Lung (tissue), 12 donors: ENCODE data around the gene MTO1. TPM values are rescaled to one million over a fixed set of nuclear protein-coding genes. Genes with fewer than 3 reads are reported as not detected.

ENCODE experiments used
- ATAC-seq: fragments of 200-7000 bp; cut with Tn5 transposase; one replicate; pipeline ENCODE4 v1.9.1; 2020; ENCODE audit warnings: moderate number of reproducible peaks; ENCODE audit not compliant: insufficient read depth, low FRiP score
- DNase-seq, 3 donors: peaks; one replicate each; pipeline ENCODE4 v3.0.0-alpha.2; 2013 to 2017
- H3K27ac ChIP-seq, 2 donors: one replicate each; pipeline ENCODE4 v1.5.1; 2013; ENCODE audit warnings: mild to moderate bottlenecking in 2 of 2, moderate library complexity in 2 of 2, control low read depth in 1 of 2, inconsistent platforms in 1 of 2, low read depth in 1 of 2, low read length in 1 of 2
- H3K27me3 ChIP-seq, 3 donors: one replicate each; pipeline ENCODE4 v1.5.1; 2013; ENCODE audit warnings: low read length in 2 of 3; ENCODE audit not compliant: control insufficient read depth in 3 of 3, insufficient read depth in 3 of 3
- H3K36me3 ChIP-seq, 4 donors: one replicate each; pipeline ENCODE4 v1.5.1; 2013; ENCODE audit warnings: low read length in 4 of 4, mild to moderate bottlenecking in 1 of 4, moderate library complexity in 1 of 4; ENCODE audit not compliant: control insufficient read depth in 4 of 4, insufficient read depth in 4 of 4
- H3K4me1 ChIP-seq, 5 donors: one replicate each; pipeline ENCODE4 v1.5.1; 2013; ENCODE audit warnings: low read length in 5 of 5, mild to moderate bottlenecking in 2 of 5, moderate library complexity in 1 of 5; ENCODE audit not compliant: control insufficient read depth in 5 of 5, insufficient read depth in 5 of 5
- H3K4me3 ChIP-seq: one replicate; pipeline ENCODE4 v1.5.1; 2013; ENCODE audit warnings: mild to moderate bottlenecking, control low read depth, moderate library complexity
- H3K9ac ChIP-seq, 2 donors: one replicate each; pipeline ENCODE4 v1.5.1; 2013; ENCODE audit warnings: low read length in 2 of 2, control low read depth in 1 of 2; ENCODE audit not compliant: insufficient read depth in 1 of 2
- H3K9me3 ChIP-seq, 4 donors: one replicate each; pipeline ENCODE4 v1.5.1; 2013; ENCODE audit warnings: low read length in 3 of 4, mild to moderate bottlenecking in 1 of 4, moderate library complexity in 1 of 4; ENCODE audit not compliant: control insufficient read depth in 4 of 4, insufficient read depth in 3 of 4
- WGBS, 2 donors: extraction: QIAGEN DNeasy Blood & Tissue Kit; methylation state at CpG; one replicate each; pipeline ENCODE4 v1.1.7; 2013; 5-methylcytosine and 5-hydroxymethylcytosine counted together
- polyA plus RNA-seq, 2 donors: library from polyadenylated mRNA; stranded (reverse); fragments of 200-250 nt; gene quantifications; one replicate each; pipeline ENCODE4 v1.2.1, GENCODE V29; 2013
- total RNA-seq, 2 donors: library from RNA; depleted of rRNA in 1 of 2; stranded (reverse); fragments of >200 nt in 1 of 2; gene quantifications; one replicate each; pipeline ENCODE4 v1.2.1, GENCODE V29; 2014 to 2021
- TF ChIP-seq, protein P1 (sequence below): IDR thresholded peaks from 2 replicates; pipeline ENCODE4 v1.5.1; 2012; ENCODE audit warnings: mild to moderate bottlenecking; ENCODE audit errors: control extremely low read depth, extremely low read depth
- donor health status: control.
- donor health status: control.
- donor health status: Bipolar disorder and iron deficiency.
- donor health status: healthy.
- donor health status: DM: yes; HTN: yes; CAD: no.

MTO1 gene
- total and polyA plus RNA-seq, 4 donors = 11.1 to 23.6 (median 14.5) TPM

GRCh38 chr6:73509851-73510250, 48.3 kb downstream of the MTO1 start:
- ATAC-seq = no peak
- DNase-seq = no peak
- TF ChIP-seq, protein P1, sequence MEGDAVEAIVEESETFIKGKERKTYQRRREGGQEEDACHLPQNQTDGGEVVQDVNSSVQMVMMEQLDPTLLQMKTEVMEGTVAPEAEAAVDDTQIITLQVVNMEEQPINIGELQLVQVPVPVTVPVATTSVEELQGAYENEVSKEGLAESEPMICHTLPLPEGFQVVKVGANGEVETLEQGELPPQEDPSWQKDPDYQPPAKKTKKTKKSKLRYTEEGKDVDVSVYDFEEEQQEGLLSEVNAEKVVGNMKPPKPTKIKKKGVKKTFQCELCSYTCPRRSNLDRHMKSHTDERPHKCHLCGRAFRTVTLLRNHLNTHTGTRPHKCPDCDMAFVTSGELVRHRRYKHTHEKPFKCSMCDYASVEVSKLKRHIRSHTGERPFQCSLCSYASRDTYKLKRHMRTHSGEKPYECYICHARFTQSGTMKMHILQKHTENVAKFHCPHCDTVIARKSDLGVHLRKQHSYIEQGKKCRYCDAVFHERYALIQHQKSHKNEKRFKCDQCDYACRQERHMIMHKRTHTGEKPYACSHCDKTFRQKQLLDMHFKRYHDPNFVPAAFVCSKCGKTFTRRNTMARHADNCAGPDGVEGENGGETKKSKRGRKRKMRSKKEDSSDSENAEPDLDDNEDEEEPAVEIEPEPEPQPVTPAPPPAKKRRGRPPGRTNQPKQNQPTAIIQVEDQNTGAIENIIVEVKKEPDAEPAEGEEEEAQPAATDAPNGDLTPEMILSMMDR = no peak
- WGBS, 2 donors = 96 to 98% methylated on average over 1 of the region's 1 CpG
- Histone ChIP-seq H3K27me3 (no peaks in the 10 kb centered on the region), H3K4me1 (no peaks in the 10 kb centered on the region), H3K36me3 (peaks cover 0 to 6% (median 3%) of the 10 kb centered on the region in 4 donors), H3K4me3 (no peak overlapping the region), H3K9me3 (no peaks in the 10 kb centered on the region), H3K27ac (no peak overlapping the region), H3K9ac (no peak overlapping the region)

DNA sequence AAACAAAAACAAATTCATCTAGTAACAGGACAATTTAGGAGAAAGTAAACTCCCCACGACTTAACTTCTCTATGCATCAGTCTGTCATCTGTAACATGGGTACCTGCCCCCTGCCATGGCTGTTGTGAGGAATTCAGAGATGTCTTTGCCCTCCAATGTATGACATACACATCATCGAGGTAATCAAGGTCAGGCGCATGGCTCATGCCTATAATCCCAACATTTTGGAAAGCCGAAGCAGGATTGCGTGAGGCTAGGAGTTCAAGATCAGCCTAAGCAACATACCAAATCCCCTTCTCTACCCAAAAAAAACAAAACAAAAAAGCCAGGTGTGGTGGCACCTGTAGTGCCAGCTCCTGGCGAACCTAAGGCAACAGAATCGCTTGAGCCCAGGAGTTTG, 50.3 kb downstream of the MTO1 start:
- ATAC-seq (no peak), DNase-seq (no peak)
- Histone ChIP-seq H3K4me1 (peaks cover 0 to 9% (median 0%) of the 10 kb centered on the region in 5 donors), H3K9ac (no peak overlapping the region), H3K9me3 (no peaks in the 10 kb centered on the region), H3K27me3 (no peaks in the 10 kb centered on the region), H3K4me3 (no peak overlapping the region), H3K27ac (no peak overlapping the region), H3K36me3 (peaks cover 6 to 19% (median 13%) of the 10 kb centered on the region in 4 donors)
- 92 to 93% methylated on average over 7 of the region's 7 CpGs for WGBS, 2 donors
- TF ChIP-seq, protein P1 = no peak

GRCh38 chr6:73513496-73513854, 51.9 kb downstream of the MTO1 start:
- no peak for ATAC-seq
- 67 to 71% methylated on average over 3 of the region's 3 CpGs for WGBS, 2 donors
- no peaks in the 10 kb centered on the region for H3K27me3 ChIP-seq
- no peak overlapping the region for H3K9ac ChIP-seq
- peaks cover 0 to 18% (median 0%) of the 10 kb centered on the region in 5 donors for H3K4me1 ChIP-seq
- TF ChIP-seq, protein P1 = no peak
- DNase-seq = no peak
- H3K4me3 ChIP-seq = no peak overlapping the region
- no peak overlapping the region for H3K27ac ChIP-seq
- H3K36me3 ChIP-seq = peaks cover 8 to 30% (median 20%) of the 10 kb centered on the region in 4 donors
- no peaks in the 10 kb centered on the region for H3K9me3 ChIP-seq

GRCh38 chr6:73514746-73515110, 53.2 kb downstream of the MTO1 start:
- ATAC-seq (no peak), DNase-seq (no peak)
- Histone ChIP-seq H3K4me1 (peaks cover 0 to 29% (median 0%) of the 10 kb centered on the region in 5 donors), H3K27ac (no peak overlapping the region), H3K36me3 (peaks cover 10 to 39% (median 25%) of the 10 kb centered on the region in 4 donors), H3K4me3 (no peak overlapping the region), H3K9ac (no peak overlapping the region), H3K27me3 (no peaks in the 10 kb centered on the region), H3K9me3 (no peaks in the 10 kb centered on the region)
- WGBS, 2 donors = 44 to 56% methylated on average over 3 of the region's 3 CpGs
- TF ChIP-seq, protein P1 = no peak
